Measurements from ENCODE around the gene NFKB2.

- TF ChIP-seq USF1 (IDR thresholded peaks at IDR 0.05), result no peak
- TF ChIP-seq TAF1 (IDR thresholded peaks at IDR 0.05; ENCODE audit: low read depth), result no peak
- TF ChIP-seq EP300 (IDR thresholded peaks at IDR 0.05; ENCODE audit: borderline replicate concordance), result no peak
- no peak for TF ChIP-seq CEBPB (IDR thresholded peaks at IDR 0.05)
- no peak for TF ChIP-seq CREB1 (IDR thresholded peaks at IDR 0.05; ENCODE audit: low read depth)
Measured at GRCh38 chr10:102405632-102406031, 10.1 kb downstream of the NFKB2 start.

Data from Ishikawa (cell line).